ENCODE measurements around the gene GTPBP6.
"Not testable (repeated sequence)": the region's sequence is repeated elsewhere in the genome, so short reads cannot be mapped to it uniquely, and the experiment has no call there.

Gene GTPBP6

GRCh38 chrX:313546-313945, 5.0 kb downstream of the GTPBP6 start:
- H3K79me2 ChIP-seq (ENCODE audit: control insufficient read depth, insufficient read depth, low read length, unreplicated experiment): peaks cover 10% of the 10 kb centered on the region
- H3K4me3 ChIP-seq (ENCODE audit: low read depth, low read length): no peak overlapping the region
- no peak overlapping the region for H2AFZ ChIP-seq (ENCODE audit: low read length, unreplicated experiment)
- H3K4me1 ChIP-seq (ENCODE audit: control insufficient read depth, insufficient read depth, low read length, unreplicated experiment): no peaks in the 10 kb centered on the region
- no peaks in the 10 kb centered on the region for H3K27me3 ChIP-seq (ENCODE audit: insufficient read depth, low read length)
- H3K36me3 ChIP-seq (ENCODE audit: insufficient read depth, low read length): peaks cover 54% of the 10 kb centered on the region
- H3K27ac ChIP-seq (ENCODE audit: low read depth, low read length): no peak overlapping the region

- peaks cover 61% of the 10 kb centered on the region for H3K36me3 ChIP-seq (ENCODE audit: insufficient read depth, low read length)
- no peak overlapping the region for H2AFZ ChIP-seq (ENCODE audit: low read length, unreplicated experiment)
- H3K4me3 ChIP-seq (ENCODE audit: low read depth, low read length): no peak overlapping the region
- peaks cover 10% of the 10 kb centered on the region for H3K79me2 ChIP-seq (ENCODE audit: control insufficient read depth, insufficient read depth, low read length, unreplicated experiment)
- H3K4me1 ChIP-seq (ENCODE audit: control insufficient read depth, insufficient read depth, low read length, unreplicated experiment): no peaks in the 10 kb centered on the region
- H3K27me3 ChIP-seq (ENCODE audit: insufficient read depth, low read length): no peaks in the 10 kb centered on the region
- H3K27ac ChIP-seq (ENCODE audit: low read depth, low read length): no peak overlapping the region
These were observed 5.8 kb downstream of the GTPBP6 start for GRCh38 chrX:312621-313331.

DNA sequence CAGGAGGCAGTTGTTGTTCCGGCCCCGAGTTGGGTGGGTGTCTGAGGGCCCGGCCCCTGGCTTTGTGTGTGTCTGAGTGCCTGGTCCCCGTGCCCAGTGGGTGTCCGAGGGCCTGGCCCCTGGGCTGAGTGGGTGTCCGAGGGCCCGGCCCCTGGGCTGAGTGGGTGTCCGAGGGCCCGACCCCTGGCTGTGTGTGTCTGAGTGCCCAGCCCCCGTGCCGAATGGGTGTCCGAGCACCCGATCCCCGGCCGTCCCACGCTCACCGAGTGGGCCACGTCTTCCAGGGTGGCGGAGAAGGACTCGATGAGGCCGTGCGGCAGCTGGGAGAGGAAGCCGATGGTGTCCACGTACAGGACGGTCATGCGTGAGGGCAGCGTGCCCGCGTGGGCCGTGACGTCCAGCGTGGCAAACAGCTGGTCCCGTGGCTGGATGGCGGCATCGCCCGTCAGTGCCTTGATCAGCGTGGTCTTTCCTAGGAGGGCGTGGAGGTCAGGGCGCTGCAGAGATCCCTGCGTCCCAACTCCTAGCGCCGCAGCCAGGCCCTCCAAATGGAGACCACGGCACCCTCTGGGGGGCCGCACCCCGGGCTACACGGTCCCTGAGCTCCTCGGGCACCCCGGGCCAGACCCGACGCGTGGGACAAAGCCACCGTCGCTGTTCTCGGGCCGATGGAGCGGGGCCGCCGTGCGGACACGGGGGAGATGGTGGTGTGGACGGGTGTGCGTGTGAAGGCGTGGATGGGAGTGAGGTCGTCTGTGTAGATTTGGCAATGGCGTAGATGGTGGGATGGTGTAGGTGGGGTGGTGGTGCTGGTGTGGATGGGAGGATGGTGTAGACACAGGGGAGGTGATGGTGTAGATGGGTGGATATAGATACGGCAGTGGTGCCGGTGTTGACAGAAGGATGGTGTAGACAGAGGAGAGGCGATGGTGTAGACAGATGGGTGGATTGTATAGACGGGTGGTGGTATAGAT, 7.2 kb downstream of the GTPBP6 start:
- no peaks in the 10 kb centered on the region for H3K27me3 ChIP-seq (ENCODE audit: insufficient read depth, low read length)
- H3K79me2 ChIP-seq (ENCODE audit: control insufficient read depth, insufficient read depth, low read length, unreplicated experiment): peaks cover 3% of the 10 kb centered on the region
- H3K27ac ChIP-seq (ENCODE audit: low read depth, low read length): no peak overlapping the region
- no peak overlapping the region for H3K4me3 ChIP-seq (ENCODE audit: low read depth, low read length)
- H3K4me1 ChIP-seq (ENCODE audit: control insufficient read depth, insufficient read depth, low read length, unreplicated experiment): no peaks in the 10 kb centered on the region
- no peak overlapping the region for H2AFZ ChIP-seq (ENCODE audit: low read length, unreplicated experiment)
- H3K36me3 ChIP-seq (ENCODE audit: insufficient read depth, low read length): peaks cover 66% of the 10 kb centered on the region

DNA sequence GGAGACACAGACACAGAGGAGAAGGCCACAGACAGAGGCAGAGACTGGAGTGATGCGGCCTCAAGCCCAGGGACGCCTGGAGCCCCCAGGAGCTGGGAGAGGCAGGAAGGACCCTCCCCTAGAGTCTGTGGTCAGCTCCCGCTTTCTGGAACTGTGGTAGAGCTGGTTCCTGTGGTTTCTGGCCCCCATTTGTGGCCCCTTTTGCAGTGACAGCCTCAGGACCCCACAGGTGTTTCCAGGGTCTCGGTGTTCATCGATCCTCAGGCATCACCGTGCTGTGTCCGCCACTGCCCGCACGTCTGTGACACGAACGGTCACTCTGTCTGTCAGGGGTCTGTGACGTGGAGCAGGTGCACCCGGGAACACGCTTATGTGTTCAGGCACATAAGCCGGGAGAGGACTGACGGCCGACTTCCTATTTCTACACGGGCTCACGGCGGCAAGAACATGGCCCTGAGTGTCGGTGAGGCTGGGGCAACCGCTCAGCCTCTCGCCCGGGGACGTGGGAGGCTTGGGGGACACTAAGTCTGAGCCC, 7.9 kb downstream of the GTPBP6 start:
- no peaks in the 10 kb centered on the region for H3K79me2 ChIP-seq (ENCODE audit: control insufficient read depth, insufficient read depth, low read length, unreplicated experiment)
- no peak overlapping the region for H2AFZ ChIP-seq (ENCODE audit: low read length, unreplicated experiment)
- H3K27ac ChIP-seq (ENCODE audit: low read depth, low read length): no peak overlapping the region
- H3K36me3 ChIP-seq (ENCODE audit: insufficient read depth, low read length): peaks cover 74% of the 10 kb centered on the region
- no peaks in the 10 kb centered on the region for H3K27me3 ChIP-seq (ENCODE audit: insufficient read depth, low read length)
- no peak overlapping the region for H3K4me3 ChIP-seq (ENCODE audit: low read depth, low read length)
- no peaks in the 10 kb centered on the region for H3K4me1 ChIP-seq (ENCODE audit: control insufficient read depth, insufficient read depth, low read length, unreplicated experiment)

- Histone ChIP-seq H3K4me3 (ENCODE audit: low read depth, low read length) (no peak overlapping the region), H3K27me3 (ENCODE audit: insufficient read depth, low read length) (no peaks in the 10 kb centered on the region), H3K36me3 (ENCODE audit: insufficient read depth, low read length) (peaks cover 69% of the 10 kb centered on the region), H3K4me1 (ENCODE audit: control insufficient read depth, insufficient read depth, low read length, unreplicated experiment) (no peaks in the 10 kb centered on the region), H3K79me2 (ENCODE audit: control insufficient read depth, insufficient read depth, low read length, unreplicated experiment) (no peaks in the 10 kb centered on the region), H3K27ac (ENCODE audit: low read depth, low read length) (no peak overlapping the region), H2AFZ (ENCODE audit: low read length, unreplicated experiment) (no peak overlapping the region)
These were observed 9.6 kb downstream of the GTPBP6 start for GRCh38 chrX:308821-309520.

DNA sequence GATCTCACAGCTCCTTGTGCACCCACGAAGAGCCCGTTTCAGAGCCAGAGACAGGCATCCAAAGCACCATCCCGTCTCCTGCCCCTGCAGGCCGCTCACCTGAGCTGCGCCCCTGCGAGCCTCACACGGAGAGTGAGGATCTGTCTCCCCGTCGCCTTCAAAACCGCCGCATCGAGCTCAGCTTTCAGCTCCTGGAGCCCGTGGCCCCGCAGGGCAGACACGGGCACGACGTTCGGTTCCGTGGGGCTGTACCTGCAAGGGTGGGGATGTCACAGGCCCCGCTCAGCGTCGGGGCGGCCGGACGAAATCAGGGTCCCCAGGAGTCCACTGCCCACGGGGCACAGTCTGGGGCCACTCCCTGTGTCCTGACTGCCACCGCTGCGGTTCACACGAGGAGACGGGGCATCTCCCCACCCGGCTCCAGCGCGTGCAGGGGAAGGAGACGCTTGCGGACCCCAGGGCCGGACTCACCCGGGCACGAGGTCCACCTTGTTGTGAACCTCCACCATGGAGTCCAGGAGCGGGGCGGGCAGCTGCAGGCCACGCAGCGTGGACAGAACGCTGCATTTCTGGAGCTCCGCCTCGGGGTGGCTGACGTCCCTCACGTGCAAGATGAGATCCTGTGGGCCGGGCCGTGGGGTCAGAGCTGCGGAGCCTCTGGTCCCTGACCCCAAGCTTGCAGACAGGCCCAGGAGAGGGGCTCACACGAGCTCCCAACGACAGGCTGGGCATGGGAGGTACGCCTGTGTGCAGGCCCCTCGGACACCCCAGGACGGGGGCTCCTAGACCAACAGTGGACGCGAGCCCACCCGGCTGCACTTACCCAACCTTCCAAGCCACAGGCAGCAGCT, 11.1 kb downstream of the GTPBP6 start:
- Histone ChIP-seq H3K4me1 (ENCODE audit: control insufficient read depth, insufficient read depth, low read length, unreplicated experiment) (no peaks in the 10 kb centered on the region), H3K27me3 (ENCODE audit: insufficient read depth, low read length) (no peaks in the 10 kb centered on the region), H3K4me3 (ENCODE audit: low read depth, low read length) (no peak overlapping the region), H3K79me2 (ENCODE audit: control insufficient read depth, insufficient read depth, low read length, unreplicated experiment) (no peaks in the 10 kb centered on the region), H3K36me3 (ENCODE audit: insufficient read depth, low read length) (peaks cover 65% of the 10 kb centered on the region), H3K27ac (ENCODE audit: low read depth, low read length) (no peak overlapping the region), H2AFZ (ENCODE audit: low read length, unreplicated experiment) (no peak overlapping the region)

GRCh38 chrX:306614-307251, 11.9 kb downstream of the GTPBP6 start:
- not testable (repeated sequence) for H3K4me1 ChIP-seq (ENCODE audit: control insufficient read depth, insufficient read depth, low read length, unreplicated experiment); H2AFZ ChIP-seq (ENCODE audit: low read length, unreplicated experiment); H3K79me2 ChIP-seq (ENCODE audit: control insufficient read depth, insufficient read depth, low read length, unreplicated experiment); H3K27ac ChIP-seq (ENCODE audit: low read depth, low read length); H3K27me3 ChIP-seq (ENCODE audit: insufficient read depth, low read length); H3K4me3 ChIP-seq (ENCODE audit: low read depth, low read length)
- H3K36me3 ChIP-seq (ENCODE audit: insufficient read depth, low read length): peaks cover 65% of the 10 kb centered on the region

- not testable (repeated sequence) for H3K27me3 ChIP-seq (ENCODE audit: insufficient read depth, low read length); H3K27ac ChIP-seq (ENCODE audit: low read depth, low read length); H3K79me2 ChIP-seq (ENCODE audit: control insufficient read depth, insufficient read depth, low read length, unreplicated experiment); H3K4me3 ChIP-seq (ENCODE audit: low read depth, low read length); H2AFZ ChIP-seq (ENCODE audit: low read length, unreplicated experiment); H3K4me1 ChIP-seq (ENCODE audit: control insufficient read depth, insufficient read depth, low read length, unreplicated experiment)
- H3K36me3 ChIP-seq (ENCODE audit: insufficient read depth, low read length): peaks cover 60% of the 10 kb centered on the region
These were observed 12.6 kb downstream of the GTPBP6 start for GRCh38 chrX:305781-306613.

- Histone ChIP-seq H3K36me3 (ENCODE audit: insufficient read depth, low read length) (peaks cover 61% of the 10 kb centered on the region), H3K27ac (ENCODE audit: low read depth, low read length) (no peak overlapping the region), H3K27me3 (ENCODE audit: insufficient read depth, low read length) (no peaks in the 10 kb centered on the region), H3K79me2 (ENCODE audit: control insufficient read depth, insufficient read depth, low read length, unreplicated experiment) (no peaks in the 10 kb centered on the region), H2AFZ (ENCODE audit: low read length, unreplicated experiment) (no peak overlapping the region), H3K4me1 (ENCODE audit: control insufficient read depth, insufficient read depth, low read length, unreplicated experiment) (no peaks in the 10 kb centered on the region), H3K4me3 (ENCODE audit: low read depth, low read length) (no peak overlapping the region)
These were observed 15.6 kb downstream of the GTPBP6 start for GRCh38 chrX:302975-303374.
